Uterus (tissue), 4 donors: ENCODE data around the gene KLF8. TPM values are rescaled to one million over a fixed set of nuclear protein-coding genes. Genes with fewer than 3 reads are reported as not detected.

Source experiments
- DNase-seq, 2 donors: peaks; one replicate each; pipeline ENCODE4 v3.0.0-alpha.2; 2019 to 2020
- H3K27ac ChIP-seq, 2 donors: fragments of 200-600 bp; sonication (generic); 1 replicate in 1 of 2; 2 replicates in 1 of 2; pipeline ENCODE4 v1.5.1; 2016 to 2018
- H3K27me3 ChIP-seq, 2 donors: fragments of 200-600 bp; sonication (generic); one replicate each; pipeline ENCODE4 v1.5.1; 2018 to 2019; ENCODE audit warnings: control low read depth in 1 of 2
- H3K36me3 ChIP-seq, 2 donors: fragments of 200-600 bp; sonication (generic); one replicate each; pipeline ENCODE4 v1.5.1; 2019; ENCODE audit warnings: control low read depth in 1 of 2
- H3K4me1 ChIP-seq, 2 donors: fragments of 200-600 bp; sonication (generic); one replicate each; pipeline ENCODE4 v1.5.1; 2018 to 2019; ENCODE audit warnings: control low read depth in 1 of 2
- H3K4me3 ChIP-seq, 2 donors: fragments of 200-600 bp; sonication (generic); 1 replicate in 1 of 2; 2 replicates in 1 of 2; pipeline ENCODE4 v1.5.1; 2018 to 2019; ENCODE audit warnings: mild to moderate bottlenecking in 1 of 2
- H3K9me3 ChIP-seq, 2 donors: fragments of 200-600 bp; sonication (generic); one replicate each; pipeline ENCODE4 v1.5.1; 2019; ENCODE audit warnings: control low read depth in 1 of 2
- POLR2A ChIP-seq, 2 donors: fragments of 450-650 bp; IDR thresholded peaks; one replicate each; pipeline ENCODE4 v1.6.1; 2016; ENCODE audit warnings: antibody characterized with exemption in 2 of 2, mild to moderate bottlenecking in 1 of 2, moderate library complexity in 1 of 2
- intact Hi-C: fragments of 100-400 bp; cut with DNase I; formaldehyde crosslinking; loops from one replicate; pipeline ENCODE4 v1.15.1; 2023; ENCODE audit warnings: low total_unique reads
- total RNA-seq, 4 donors: library from RNA; depleted of rRNA in 3 of 4; stranded (reverse); fragments of >200 nt in 3 of 4; gene quantifications; one replicate each; pipeline versions ENCODE4 v1.1.0 to v1.2.4, GENCODE V29; 2014 to 2023
- TF ChIP-seq, protein P1 (sequence below), 4 experiments: fragments of 200-600 bp in 2 of 4; fragments of 450-650 bp in 2 of 4; sonication (generic) in 2 of 4; IDR thresholded peaks; one replicate each; pipeline ENCODE4 v1.5.1; 2016 to 2019; ENCODE audit warnings: antibody characterized with exemption in 4 of 4, mild to moderate bottlenecking in 2 of 4, moderate library complexity in 1 of 4
- donor health status: DM: yes; HTN: yes; CAD: no.

Gene KLF8
- total RNA-seq, 4 donors from 2014 or later: 11.5 to 44.7 (median 27.6) TPM

DNA sequence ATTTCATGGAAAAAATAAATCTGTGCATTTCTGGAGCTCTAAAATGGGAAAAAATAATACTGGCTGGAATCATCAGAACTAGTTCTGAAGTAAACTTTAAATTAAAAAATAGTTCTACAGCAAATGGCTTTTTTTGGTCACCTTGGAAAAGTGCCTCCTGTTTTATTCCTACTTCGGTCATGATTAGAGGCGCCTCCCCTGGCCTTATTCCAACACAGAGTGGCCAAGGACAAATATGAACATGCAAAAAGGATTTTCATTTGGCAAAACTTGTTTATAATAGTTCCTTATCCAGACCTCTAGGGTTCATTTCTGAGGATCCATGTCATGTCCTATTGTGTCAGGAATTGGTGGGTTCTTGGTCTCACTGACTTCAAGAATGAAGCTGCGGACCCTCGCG, 11.1 kb upstream of the KLF8 start:
- H3K27ac ChIP-seq: no peak overlapping the region
- DNase-seq: no peak
- no peaks in the 10 kb centered on the region for H3K4me1 ChIP-seq
- H3K27me3 ChIP-seq: no peaks in the 10 kb centered on the region
- H3K9me3 ChIP-seq: no peaks in the 10 kb centered on the region
- no peaks in the 10 kb centered on the region for H3K36me3 ChIP-seq
- intact Hi-C loops: no loop called here
- H3K4me3 ChIP-seq: no peak overlapping the region
- TF ChIP-seq, protein P1, sequence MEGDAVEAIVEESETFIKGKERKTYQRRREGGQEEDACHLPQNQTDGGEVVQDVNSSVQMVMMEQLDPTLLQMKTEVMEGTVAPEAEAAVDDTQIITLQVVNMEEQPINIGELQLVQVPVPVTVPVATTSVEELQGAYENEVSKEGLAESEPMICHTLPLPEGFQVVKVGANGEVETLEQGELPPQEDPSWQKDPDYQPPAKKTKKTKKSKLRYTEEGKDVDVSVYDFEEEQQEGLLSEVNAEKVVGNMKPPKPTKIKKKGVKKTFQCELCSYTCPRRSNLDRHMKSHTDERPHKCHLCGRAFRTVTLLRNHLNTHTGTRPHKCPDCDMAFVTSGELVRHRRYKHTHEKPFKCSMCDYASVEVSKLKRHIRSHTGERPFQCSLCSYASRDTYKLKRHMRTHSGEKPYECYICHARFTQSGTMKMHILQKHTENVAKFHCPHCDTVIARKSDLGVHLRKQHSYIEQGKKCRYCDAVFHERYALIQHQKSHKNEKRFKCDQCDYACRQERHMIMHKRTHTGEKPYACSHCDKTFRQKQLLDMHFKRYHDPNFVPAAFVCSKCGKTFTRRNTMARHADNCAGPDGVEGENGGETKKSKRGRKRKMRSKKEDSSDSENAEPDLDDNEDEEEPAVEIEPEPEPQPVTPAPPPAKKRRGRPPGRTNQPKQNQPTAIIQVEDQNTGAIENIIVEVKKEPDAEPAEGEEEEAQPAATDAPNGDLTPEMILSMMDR (IDR thresholded peaks at IDR 0.05): no peak
- TF ChIP-seq POLR2A (IDR thresholded peaks at IDR 0.05): no peak

DNA sequence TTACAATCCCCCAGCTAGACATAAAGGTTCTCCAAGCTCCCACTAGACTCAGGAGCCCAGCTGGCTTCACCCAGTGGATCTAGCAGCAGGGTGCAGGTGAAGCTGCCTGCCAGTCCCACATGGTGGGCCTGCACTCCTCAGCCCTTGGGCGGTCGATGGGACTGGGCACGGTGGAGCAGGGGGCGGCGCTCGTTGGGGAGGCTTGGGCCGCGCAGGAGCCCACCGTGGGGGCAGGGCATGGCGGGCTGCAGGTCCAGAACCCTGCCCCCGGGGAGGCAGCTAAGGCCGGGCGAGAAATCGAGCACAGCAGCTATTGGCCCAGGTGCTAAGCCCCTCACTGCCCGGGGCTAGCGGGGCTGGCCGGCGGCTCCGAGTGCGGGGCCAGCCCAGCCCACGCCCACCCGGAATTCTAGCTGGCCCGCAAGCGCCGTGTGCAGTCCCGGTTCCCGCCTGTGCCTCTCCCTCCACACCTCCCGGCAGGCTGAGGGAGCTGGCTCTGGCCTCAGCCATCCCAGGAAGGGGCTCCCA, 9.6 kb upstream of the KLF8 start:
- Histone ChIP-seq H3K27ac (no peak overlapping the region), H3K9me3 (no peaks in the 10 kb centered on the region), H3K4me1 (no peaks in the 10 kb centered on the region), H3K36me3 (no peaks in the 10 kb centered on the region), H3K4me3 (no peak overlapping the region), H3K27me3 (no peaks in the 10 kb centered on the region)
- no peak for TF ChIP-seq POLR2A (IDR thresholded peaks at IDR 0.05)
- TF ChIP-seq, protein P1 (IDR thresholded peaks at IDR 0.05): no peak
- intact Hi-C loops: no loop called here
- no peak for DNase-seq

DNA sequence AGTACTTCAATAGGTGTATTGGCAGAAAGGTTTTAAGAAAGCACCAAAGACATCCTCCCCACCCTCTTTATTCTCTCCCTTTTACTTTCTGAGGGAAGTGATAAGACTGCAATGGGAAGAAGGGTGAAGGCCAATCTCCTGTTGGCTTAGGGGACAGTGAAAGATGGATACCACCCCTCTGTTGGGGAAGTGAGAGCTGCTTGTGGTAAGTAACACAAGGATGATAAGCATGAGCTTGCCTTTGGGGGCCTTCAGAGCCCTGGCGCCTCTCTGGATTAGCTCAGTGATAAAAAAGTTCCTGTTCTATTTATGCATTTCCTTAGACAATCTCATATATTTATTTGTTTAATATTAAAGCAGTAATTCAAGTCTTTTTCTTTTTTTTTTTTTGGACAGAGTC, 5.2 kb upstream of the KLF8 start:
- H3K4me1 ChIP-seq: no peaks in the 10 kb centered on the region
- no peak overlapping the region for H3K27ac ChIP-seq
- no peaks in the 10 kb centered on the region for H3K27me3 ChIP-seq
- no peaks in the 10 kb centered on the region for H3K9me3 ChIP-seq
- TF ChIP-seq, protein P1 (IDR thresholded peaks at IDR 0.05): no peak
- no peak for TF ChIP-seq POLR2A (IDR thresholded peaks at IDR 0.05)
- no peak overlapping the region for H3K4me3 ChIP-seq
- DNase-seq: no peak
- intact Hi-C loops: no loop called here
- no peaks in the 10 kb centered on the region for H3K36me3 ChIP-seq

DNA sequence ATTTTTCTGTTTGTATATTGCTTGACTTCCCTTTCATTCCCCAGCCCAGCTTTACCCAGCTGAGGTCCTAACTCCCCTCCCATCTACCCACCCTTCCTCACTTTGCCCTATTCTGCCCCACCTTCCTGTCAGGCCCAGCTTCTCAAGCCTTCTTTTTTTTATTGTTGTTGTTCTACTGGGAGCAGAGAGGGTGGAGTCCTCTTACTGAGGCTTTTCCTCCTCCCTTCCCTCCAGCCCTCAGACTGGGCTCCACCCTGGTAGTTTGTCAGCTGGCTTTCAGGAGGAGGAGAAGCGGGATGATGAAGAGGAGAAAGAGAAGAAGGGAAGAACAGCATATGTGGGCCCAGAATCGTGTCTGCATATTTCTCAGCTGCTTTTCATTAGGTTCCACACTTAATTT, 3.2 kb upstream of the KLF8 start:
- intact Hi-C loops: no loop called here
- H3K27ac ChIP-seq: peak overlapping the region; percentile 50 to 57
- H3K36me3 ChIP-seq: no peaks in the 10 kb centered on the region

DNA sequence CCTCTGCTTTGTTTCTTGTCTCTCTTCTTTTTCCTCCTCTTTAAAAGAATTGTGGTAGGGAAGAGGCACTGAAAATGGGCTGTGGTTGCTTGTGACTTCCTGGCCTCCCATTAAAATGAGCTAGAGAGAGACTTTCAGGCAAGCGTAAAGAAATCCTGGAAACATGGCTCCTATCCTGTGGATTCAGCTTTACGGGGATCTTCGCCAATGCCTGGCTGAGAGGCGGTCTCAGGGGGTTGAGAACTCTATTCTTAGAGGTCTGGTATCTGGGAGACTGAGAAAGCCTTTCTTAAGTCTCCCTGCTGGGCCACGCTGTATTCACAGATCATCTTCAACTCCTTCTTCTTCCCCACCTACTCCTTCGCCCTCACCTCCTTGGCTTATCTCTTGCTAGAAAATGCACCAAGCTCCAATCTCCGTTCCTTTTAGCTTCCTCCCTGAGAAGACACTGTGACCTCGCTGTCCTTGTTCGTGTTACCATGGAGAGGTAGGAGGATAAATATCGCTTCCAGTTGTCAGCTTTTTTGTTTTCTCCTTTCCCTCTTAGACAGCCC, 542 bp upstream of the KLF8 start:
- Histone ChIP-seq H3K4me3 (peak overlapping the region; percentile 44 to 45), H3K4me1 (no peaks in the 10 kb centered on the region), H3K27ac (peak overlapping the region; percentile 85 to 91), H3K36me3 (no peaks in the 10 kb centered on the region), H3K27me3 (no peaks in the 10 kb centered on the region), H3K9me3 (no peaks in the 10 kb centered on the region)
- intact Hi-C loops: no loop called here
- no peak for DNase-seq
- TF ChIP-seq, protein P1 (IDR thresholded peaks at IDR 0.05): no peak
- TF ChIP-seq POLR2A (IDR thresholded peaks at IDR 0.05): no peak

More for the DNA sequence above, 3.2 kb upstream of the KLF8 start:
- H3K27me3 ChIP-seq: no peaks in the 10 kb centered on the region
- DNase-seq: no peak
- no peak overlapping the region for H3K4me3 ChIP-seq
- no peak for TF ChIP-seq POLR2A (IDR thresholded peaks at IDR 0.05)
- TF ChIP-seq, protein P1 (IDR thresholded peaks at IDR 0.05): no peak
- H3K9me3 ChIP-seq: no peaks in the 10 kb centered on the region
- no peaks in the 10 kb centered on the region for H3K4me1 ChIP-seq
